Mesendoderm (in vitro differentiated cells): Measurements from ENCODE around the gene TAF1B. TPM values are rescaled to one million over a fixed set of nuclear protein-coding genes. Genes with fewer than 3 reads are reported as not detected.

Experiments used
- DNase-seq: peaks from one replicate; pipeline ENCODE4 v3.0.0; 2013
- H2AK5ac ChIP-seq: 2 replicates; pipeline ENCODE4 v1.6.1; 2013; ENCODE audit warnings: low read length, inconsistent platforms
- H2BK120ac ChIP-seq: 2 replicates; pipeline ENCODE4 v1.6.1; 2013; ENCODE audit warnings: low read depth, mild to moderate bottlenecking, low read length, moderate library complexity, mixed read lengths
- H2BK15ac ChIP-seq: replicated peaks from 2 replicates; pipeline ENCODE4 v1.6.1; 2013; ENCODE audit warnings: low read depth, mild to moderate bottlenecking, moderate library complexity
- H2BK5ac ChIP-seq: 2 replicates; pipeline ENCODE4 v1.6.1; 2013; ENCODE audit warnings: low read length, inconsistent platforms
- H3K18ac ChIP-seq: 2 replicates; pipeline ENCODE4 v1.6.1; 2013; ENCODE audit warnings: mild to moderate bottlenecking, low read length, mixed read lengths
- H3K23ac ChIP-seq: one replicate; pipeline ENCODE4 v1.6.1; 2013; ENCODE audit warnings: low read length
- H3K27ac ChIP-seq: 2 replicates; pipeline ENCODE4 v1.5.1; 2013; ENCODE audit warnings: low read depth, mild to moderate bottlenecking, inconsistent platforms, low read length, moderate library complexity
- H3K27me3 ChIP-seq: 2 replicates; pipeline ENCODE4 v1.6.1; 2013; ENCODE audit warnings: low read length, control low read depth, mild to moderate bottlenecking, inconsistent platforms; ENCODE audit not compliant: insufficient read depth, poor library complexity
- H3K36me3 ChIP-seq: 2 replicates; pipeline ENCODE4 v1.6.1; 2013; ENCODE audit warnings: low read length, inconsistent platforms; ENCODE audit not compliant: control insufficient read depth, insufficient read depth
- H3K4ac ChIP-seq: one replicate; pipeline ENCODE4 v1.6.1; 2013; ENCODE audit warnings: low read depth, mild to moderate bottlenecking, low read length, moderate library complexity
- H3K4me1 ChIP-seq: 2 replicates; pipeline ENCODE4 v1.6.1; 2013; ENCODE audit warnings: low read depth, low read length, inconsistent platforms; ENCODE audit not compliant: control insufficient read depth
- H3K4me2 ChIP-seq: 2 replicates; pipeline ENCODE4 v1.6.1; 2013; ENCODE audit warnings: low read length
- H3K4me3 ChIP-seq: 2 replicates; pipeline ENCODE4 v1.5.1; 2013; ENCODE audit warnings: mild to moderate bottlenecking, low read length
- H3K56ac ChIP-seq: one replicate; pipeline ENCODE4 v1.6.1; 2013; ENCODE audit warnings: low read length
- H3K79me1 ChIP-seq: 2 replicates; pipeline ENCODE4 v1.6.1; 2013; ENCODE audit warnings: low read length, inconsistent platforms
- H3K79me2 ChIP-seq: 2 replicates; pipeline ENCODE4 v1.6.1; 2013; ENCODE audit warnings: mild to moderate bottlenecking, low read length; ENCODE audit not compliant: control insufficient read depth, insufficient read depth
- H3K9ac ChIP-seq: 2 replicates; pipeline ENCODE4 v1.6.1; 2013; ENCODE audit warnings: low read length, inconsistent platforms
- H4K5ac ChIP-seq: one replicate; pipeline ENCODE4 v1.6.1; 2013; ENCODE audit warnings: low read length
- H4K8ac ChIP-seq: one replicate; pipeline ENCODE4 v1.6.1; 2013; ENCODE audit warnings: low read depth, mild to moderate bottlenecking, control low read depth, low read length, moderate library complexity
- WGBS: extraction: QIAGEN DNeasy Blood & Tissue Kit; methylation state at CpG from one replicate; pipeline ENCODE4 v1.1.7; 2013; ENCODE audit warnings: low lambda C conversion rate, missing lambda C conversion rate; ENCODE audit not compliant: insufficient coverage; ENCODE audit errors: extremely low coverage; 5-methylcytosine and 5-hydroxymethylcytosine counted together
- polyA plus RNA-seq, 2 experiments: library from polyadenylated mRNA; stranded (reverse); fragments of 200-250 nt; gene quantifications; one replicate each; pipeline ENCODE4 v1.2.3, GENCODE V29; 2013

The TAF1B gene
- 26.0 TPM for polyA plus RNA-seq (2013, experiment 1 of 2)
- polyA plus RNA-seq (2013, experiment 2 of 2) = 25.3 TPM

- H3K56ac ChIP-seq = peak within 1 kb of the TSS; percentile 95
- peak within 1 kb of the TSS; percentile 66 for H3K4ac ChIP-seq
- no peak within 1 kb of the TSS for H2BK120ac ChIP-seq
- peak; percentile 99 for DNase-seq
- peak within 1 kb of the TSS; percentile 65 for H3K18ac ChIP-seq
- H4K5ac ChIP-seq = no peak within 1 kb of the TSS
- peak within 1 kb of the TSS; percentile 71 for H3K4me2 ChIP-seq
- H3K23ac ChIP-seq = no peak within 1 kb of the TSS
- H3K79me2 ChIP-seq = peaks cover 18% of the 10 kb centered on the region
- WGBS = no CpG with 5 or more reads among the region's 70 CpGs
- peak within 1 kb of the TSS; percentile 91 for H3K9ac ChIP-seq
- H2BK15ac ChIP-seq = no peak within 1 kb of the TSS
- H4K8ac ChIP-seq = peak within 1 kb of the TSS; percentile 94
- peaks cover 12% of the 10 kb centered on the region for H3K79me1 ChIP-seq
- H3K27ac ChIP-seq = peak within 1 kb of the TSS; percentile 98
- H3K27me3 ChIP-seq = no peaks in the 10 kb centered on the region
- no peaks in the 10 kb centered on the region for H3K36me3 ChIP-seq
- peaks cover 2% of the 10 kb centered on the region for H3K4me1 ChIP-seq
- H2AK5ac ChIP-seq = no peak within 1 kb of the TSS
- H2BK5ac ChIP-seq = peak within 1 kb of the TSS; percentile 44
- peak within 1 kb of the TSS; percentile 71 for H3K4me3 ChIP-seq
Observed at GRCh38 chr2:9843229-9844035, at the start of gene TAF1B. Gene TAF1B (plus strand): TSS chr2:9843474. CDS start chr2:9843542, 68 bp downstream.

- DNase-seq = no peak
- Histone ChIP-seq H2BK15ac (no peak overlapping the region), H3K18ac (no peak overlapping the region), H3K56ac (no peak overlapping the region), H3K36me3 (no peaks in the 10 kb centered on the region), H3K4ac (no peak overlapping the region), H2AK5ac (no peak overlapping the region), H2BK120ac (no peak overlapping the region), H3K9ac (no peak overlapping the region), H3K4me1 (no peaks in the 10 kb centered on the region), H3K4me2 (no peak overlapping the region), H3K4me3 (no peak overlapping the region), H3K27ac (no peak overlapping the region), H3K79me2 (no peaks in the 10 kb centered on the region), H3K79me1 (no peaks in the 10 kb centered on the region), H3K23ac (no peak overlapping the region), H4K8ac (no peak overlapping the region), H3K27me3 (no peaks in the 10 kb centered on the region), H4K5ac (no peak overlapping the region), H2BK5ac (no peak overlapping the region)
- WGBS = no CpG with 5 or more reads among the region's 17 CpGs
Observed at GRCh38 chr2:9793918-9794717, 49.2 kb upstream of the TAF1B start.

GRCh38 chr2:9795071-9795470, 48.2 kb upstream of the TAF1B start:
- Histone ChIP-seq H3K79me2 (no peaks in the 10 kb centered on the region), H3K4ac (no peak overlapping the region), H3K4me1 (no peaks in the 10 kb centered on the region), H3K56ac (no peak overlapping the region), H3K36me3 (no peaks in the 10 kb centered on the region), H2BK15ac (no peak overlapping the region), H2BK120ac (no peak overlapping the region), H4K8ac (no peak overlapping the region), H2BK5ac (no peak overlapping the region), H3K23ac (no peak overlapping the region), H3K27ac (no peak overlapping the region), H3K79me1 (no peaks in the 10 kb centered on the region), H4K5ac (no peak overlapping the region), H3K4me2 (no peak overlapping the region), H3K4me3 (no peak overlapping the region), H2AK5ac (no peak overlapping the region), H3K9ac (no peak overlapping the region), H3K18ac (no peak overlapping the region), H3K27me3 (no peaks in the 10 kb centered on the region)
- WGBS = no CpG with 5 or more reads among the region's 6 CpGs
- DNase-seq = no peak

- no CpG with 5 or more reads among the region's 13 CpGs for WGBS
- Histone ChIP-seq H3K4me3 (no peak overlapping the region), H3K18ac (no peak overlapping the region)
Observed at GRCh38 chr2:9796056-9797010, 46.9 kb upstream of the TAF1B start.

GRCh38 chr2:9797086-9797485, 46.2 kb upstream of the TAF1B start:
- Histone ChIP-seq H3K79me1 (no peaks in the 10 kb centered on the region), H3K56ac (no peak overlapping the region), H3K79me2 (no peaks in the 10 kb centered on the region), H2BK15ac (no peak overlapping the region), H3K27me3 (no peaks in the 10 kb centered on the region), H3K4me3 (no peak overlapping the region), H2AK5ac (no peak overlapping the region), H3K18ac (no peak overlapping the region), H2BK120ac (no peak overlapping the region), H3K4me1 (peaks cover 3% of the 10 kb centered on the region), H3K9ac (no peak overlapping the region), H4K5ac (no peak overlapping the region), H3K4me2 (no peak overlapping the region), H3K4ac (no peak overlapping the region), H3K27ac (no peak overlapping the region), H4K8ac (no peak overlapping the region), H3K23ac (no peak overlapping the region), H3K36me3 (no peaks in the 10 kb centered on the region), H2BK5ac (no peak overlapping the region)
- no CpG with 5 or more reads among the region's 4 CpGs for WGBS
- DNase-seq = no peak

More at GRCh38 chr2:9796056-9797010, 46.9 kb upstream of the TAF1B start:
- H3K79me1 ChIP-seq = no peaks in the 10 kb centered on the region
- H4K5ac ChIP-seq = no peak overlapping the region
- no peak overlapping the region for H3K23ac ChIP-seq
- no peaks in the 10 kb centered on the region for H3K36me3 ChIP-seq
- no peak for DNase-seq
- H3K56ac ChIP-seq = no peak overlapping the region
- no peak overlapping the region for H4K8ac ChIP-seq
- no peak overlapping the region for H2BK5ac ChIP-seq
- H3K4ac ChIP-seq = no peak overlapping the region
- H2AK5ac ChIP-seq = no peak overlapping the region
- no peak overlapping the region for H3K27ac ChIP-seq
- H2BK15ac ChIP-seq = no peak overlapping the region
- no peak overlapping the region for H3K4me2 ChIP-seq
- no peak overlapping the region for H2BK120ac ChIP-seq
- H3K4me1 ChIP-seq = peaks cover 1% of the 10 kb centered on the region
- H3K9ac ChIP-seq = no peak overlapping the region
- H3K27me3 ChIP-seq = no peaks in the 10 kb centered on the region
- H3K79me2 ChIP-seq = no peaks in the 10 kb centered on the region
